RKO (cell line): ENCODE results near the gene RBBP8.
"Not testable (repeated sequence)": the region's sequence is repeated elsewhere in the genome, so short reads cannot be mapped to it uniquely, and the experiment has no call there.

Source experiments
- DNase-seq: peaks from one replicate; pipeline ENCODE4 v3.0.0-alpha.2; 2016; ENCODE audit warnings: low spot score

The RBBP8 gene

GRCh38 chr18:22933206-22933965 is at the start of gene RBBP8:
TSS of gene RBBP8 (plus strand) at chr18:22933328. CDS start at chr18:22936852, 3,524 bp downstream.
- DNase-seq = peak; percentile 83

DNA sequence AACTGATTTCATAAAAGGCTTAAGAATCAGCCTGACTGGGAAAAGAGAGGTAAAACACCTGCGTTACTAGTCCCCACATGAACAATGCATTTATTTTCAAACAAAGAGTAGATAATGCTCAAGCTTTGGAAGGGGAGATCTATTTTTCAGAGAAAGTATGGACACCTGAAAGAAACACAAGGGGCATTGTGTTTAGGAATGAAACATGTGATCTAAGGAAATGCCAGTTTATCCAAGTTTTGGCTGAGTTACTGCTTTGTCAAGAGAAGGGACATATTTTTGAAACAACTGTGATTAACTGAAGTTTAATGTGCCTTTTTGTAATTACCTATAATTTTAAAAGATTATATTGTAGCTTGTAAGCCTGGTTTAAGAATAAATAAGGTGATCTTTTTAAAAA is 49.3 kb upstream of the RBBP8 start:
- DNase-seq = no peak

DNA sequence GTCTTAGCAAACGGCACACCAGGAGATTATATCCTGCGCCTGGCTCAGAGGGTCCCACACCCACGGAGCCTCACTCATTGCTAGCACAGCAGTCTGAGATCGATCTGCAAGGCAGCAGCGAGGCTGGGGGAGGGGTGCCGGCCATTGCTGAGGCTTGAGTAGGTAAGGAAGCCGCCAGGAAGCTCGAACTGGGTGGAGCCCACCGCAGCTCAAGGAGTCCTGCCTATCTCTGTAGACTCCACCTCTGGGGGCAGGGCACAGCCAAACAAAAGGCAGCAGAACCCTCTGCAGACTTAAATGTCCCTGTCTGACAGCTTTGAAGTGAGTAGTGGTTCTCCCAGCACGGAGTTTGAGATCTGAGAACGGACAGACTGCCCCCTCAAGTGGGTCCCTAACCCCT is 47.4 kb upstream of the RBBP8 start:
- DNase-seq = not testable (repeated sequence)

DNA sequence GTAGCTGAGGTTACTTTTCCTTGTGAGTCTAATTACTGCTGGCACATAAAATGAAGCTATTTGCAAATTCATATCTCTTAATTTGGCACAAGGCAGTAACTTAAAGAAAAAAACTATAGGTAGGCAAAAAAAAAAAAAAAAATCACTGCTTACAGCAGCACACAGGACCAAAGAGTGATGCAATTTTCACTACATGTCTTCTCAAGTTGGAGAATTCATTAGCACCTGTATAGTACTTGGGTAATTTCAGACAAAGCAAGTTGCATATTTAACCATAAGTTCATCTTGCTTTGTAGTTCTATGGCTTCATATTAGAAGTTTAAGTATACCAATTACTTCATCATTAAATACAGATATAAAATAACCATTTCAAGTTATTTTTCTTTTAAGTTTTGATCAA is 33.7 kb upstream of the RBBP8 start:
- no peak for DNase-seq

GRCh38 chr18:22900558-22901238 is 32.4 kb upstream of the RBBP8 start:
- no peak for DNase-seq

DNA sequence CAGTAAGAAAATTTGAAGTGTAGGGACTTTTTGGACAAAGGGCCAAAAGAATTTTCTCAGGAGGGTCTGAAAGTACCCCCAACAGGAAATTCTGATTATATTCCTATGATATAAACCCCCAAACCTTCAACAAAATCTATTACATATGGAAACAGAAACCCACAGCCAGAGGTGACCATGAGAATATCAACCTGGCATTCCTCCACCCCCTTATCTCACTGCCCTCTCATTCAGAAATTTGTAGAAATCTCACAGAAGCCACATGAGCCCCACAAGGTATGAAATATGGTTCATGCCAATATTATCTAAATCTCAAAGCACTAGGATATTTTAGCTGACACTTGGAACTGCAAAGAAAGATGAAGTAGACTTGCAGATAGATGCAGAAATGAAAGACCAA is 31.0 kb upstream of the RBBP8 start:
- no peak for DNase-seq

DNA sequence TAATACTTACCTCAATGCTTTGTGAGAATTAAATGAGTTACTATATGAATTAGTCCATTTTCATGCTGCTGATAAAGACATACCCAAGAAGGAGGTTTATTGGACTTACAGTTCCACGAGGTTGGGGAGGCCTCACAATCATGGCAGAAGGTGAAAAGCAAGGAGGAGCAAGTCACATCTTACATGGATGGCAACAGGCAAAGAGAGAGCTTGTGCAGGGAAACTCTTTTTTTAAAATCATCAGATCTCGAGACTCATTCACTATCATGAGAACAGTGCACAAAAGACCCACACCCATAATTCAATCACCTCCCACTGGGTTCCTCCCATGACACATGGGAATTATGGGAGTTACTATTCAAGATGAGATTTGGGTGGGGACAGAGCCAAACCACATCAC is 29.9 kb upstream of the RBBP8 start:
- not testable (repeated sequence) for DNase-seq

DNA sequence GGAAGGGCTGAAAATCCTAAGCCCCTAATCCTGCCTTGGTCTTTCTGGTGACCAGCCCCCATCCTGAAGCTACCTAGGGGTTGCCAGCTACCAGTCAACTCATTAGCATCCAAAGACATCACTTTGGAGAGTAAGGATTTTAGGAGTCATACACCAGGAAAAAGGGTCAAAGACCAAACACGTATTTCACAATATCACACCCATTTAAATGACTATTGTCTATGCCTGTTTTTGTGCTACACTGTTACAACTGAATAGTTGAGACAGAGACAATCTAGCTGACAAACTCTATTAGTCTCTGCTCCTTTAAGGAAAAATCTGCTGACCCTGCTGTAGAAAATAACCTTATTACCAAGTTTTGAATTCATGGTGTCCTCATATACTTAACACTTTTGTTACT is 21.0 kb upstream of the RBBP8 start:
- no peak for DNase-seq

DNA sequence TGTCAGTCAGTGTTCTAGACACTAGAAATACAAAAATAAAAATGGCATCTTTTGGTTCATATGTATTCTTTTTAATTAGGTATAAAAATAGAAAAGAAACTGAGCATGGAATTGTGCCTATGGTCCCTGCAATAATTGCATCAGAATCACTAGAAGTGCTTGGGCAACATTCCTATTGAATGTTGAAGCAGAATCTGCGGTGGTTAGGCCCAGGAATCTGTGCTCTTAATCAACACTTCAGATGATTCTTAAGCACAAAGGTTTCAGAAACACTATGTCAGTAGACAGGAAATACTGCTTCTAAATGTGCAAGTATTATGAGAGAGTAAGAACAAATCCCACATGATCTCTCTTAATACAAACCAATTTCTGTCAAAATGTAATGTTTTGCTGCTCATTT is 20.3 kb upstream of the RBBP8 start:
- no peak for DNase-seq

GRCh38 chr18:22913861-22914260 is 19.3 kb upstream of the RBBP8 start:
- DNase-seq = no peak

DNA sequence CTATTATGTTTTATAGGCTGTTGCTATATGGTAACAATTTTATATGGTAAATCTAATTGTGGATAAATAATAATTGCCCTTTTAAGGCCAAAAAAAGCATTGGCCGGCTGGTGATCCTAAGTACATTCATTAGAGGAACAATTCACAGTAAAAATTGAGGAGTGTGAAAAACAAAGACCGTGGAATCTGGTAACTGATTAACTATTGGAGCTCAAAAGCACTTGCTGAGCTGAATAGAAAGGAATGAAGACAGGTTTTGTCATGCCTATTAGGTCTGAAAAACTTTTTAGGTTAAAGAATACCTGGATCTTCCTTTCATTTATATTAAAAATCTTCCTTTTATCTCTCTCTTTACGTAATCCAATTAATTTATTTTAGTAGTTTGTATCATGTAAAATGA is 18.5 kb upstream of the RBBP8 start:
- no peak for DNase-seq

DNA sequence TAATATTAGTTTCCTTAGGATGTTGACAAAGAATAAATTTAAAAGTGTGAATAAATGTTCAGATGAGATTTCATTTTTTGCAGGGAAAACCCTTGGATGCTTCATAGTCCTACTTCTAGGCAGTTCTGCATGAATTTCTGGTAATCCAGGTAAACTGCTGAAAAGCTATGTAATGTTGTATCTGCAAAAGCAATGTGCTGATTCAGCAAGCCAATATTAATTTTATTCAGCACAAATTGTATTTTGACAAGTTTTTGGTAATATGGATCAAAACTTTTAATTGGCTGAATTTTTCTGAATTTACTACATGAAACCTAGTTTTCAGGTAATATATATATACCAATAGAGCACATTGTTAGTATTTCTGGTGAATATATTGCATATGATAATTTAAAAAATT is 17.8 kb upstream of the RBBP8 start:
- no peak for DNase-seq

- DNase-seq = no peak
These were observed 11.4 kb upstream of the RBBP8 start for GRCh38 chr18:22921772-22922171.

GRCh38 chr18:22924589-22924988 is 8.5 kb upstream of the RBBP8 start:
- no peak for DNase-seq

DNA sequence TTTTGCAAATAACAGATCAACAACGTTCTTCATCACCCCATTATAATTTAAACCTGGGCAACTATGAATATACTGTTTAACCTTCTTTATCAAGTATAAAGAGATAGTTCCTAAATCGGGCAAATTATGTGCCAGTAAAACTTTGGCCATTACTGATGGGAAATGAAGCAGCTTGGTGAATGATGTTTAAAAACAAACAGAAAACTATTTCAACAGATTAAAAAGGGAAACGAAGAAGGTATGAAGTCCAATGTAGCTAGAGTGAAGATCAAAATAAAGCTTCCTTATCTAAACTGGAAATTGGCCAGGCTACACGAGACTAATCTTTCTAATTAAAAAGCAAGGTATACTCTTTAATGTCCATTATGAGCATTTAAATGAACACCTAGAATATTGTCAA is 6.7 kb upstream of the RBBP8 start:
- no peak for DNase-seq

- DNase-seq = no peak
These were observed 4.8 kb upstream of the RBBP8 start for GRCh38 chr18:22928339-22928738.

- peak; percentile 80 for DNase-seq
These were observed 2.9 kb upstream of the RBBP8 start for GRCh38 chr18:22930089-22930713.

DNA sequence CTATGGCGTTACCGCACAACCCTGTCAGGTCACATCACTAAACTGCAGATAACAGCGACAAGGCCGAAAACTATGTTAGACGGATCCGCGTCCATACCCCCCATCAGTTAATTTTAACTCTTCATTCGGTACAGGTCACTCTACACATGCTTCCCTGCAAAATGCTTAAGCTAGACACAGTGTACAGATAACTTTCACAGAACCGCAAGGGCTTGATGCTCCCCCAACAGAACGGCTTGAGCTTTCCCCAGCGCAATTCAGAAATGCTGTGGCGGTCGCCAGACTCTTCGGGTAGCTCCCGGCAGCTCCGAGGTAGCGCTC is 283 bp upstream of the RBBP8 start:
- no peak for DNase-seq

- peak; percentile 31 for DNase-seq
These were observed 867 bp downstream of the RBBP8 start for GRCh38 chr18:22933966-22934423.

- DNase-seq = no peak
These were observed 1.7 kb downstream of the RBBP8 start for GRCh38 chr18:22934789-22935188.

- no peak for DNase-seq
These were observed 2.3 kb downstream of the RBBP8 start for GRCh38 chr18:22935431-22935830.

GRCh38 chr18:22936515-22936914 is 3.4 kb downstream of the RBBP8 start:
- DNase-seq = no peak

- no peak for DNase-seq
These were observed 6.5 kb downstream of the RBBP8 start for GRCh38 chr18:22939649-22940048.
